Thyroid gland (tissue), 4 donors: Measurements from ENCODE around the gene WWC2.

Source experiments
- POLR2A ChIP-seq, 2 donors: fragments of 450-650 bp; IDR thresholded peaks; one replicate each; pipeline ENCODE4 v1.6.1; 2017; ENCODE audit warnings: antibody characterized with exemption in 2 of 2, mild to moderate bottlenecking in 2 of 2, moderate library complexity in 1 of 2
- TF ChIP-seq, protein P1 (sequence below), 6 experiments: fragments of 200-600 bp in 3 of 6; fragments of 450-650 bp in 3 of 6; sonication (generic) in 3 of 6; IDR thresholded peaks; one replicate each; pipeline ENCODE4 v1.5.1; 2016 to 2019; ENCODE audit warnings: antibody characterized with exemption in 6 of 6, mild to moderate bottlenecking in 2 of 6, inconsistent platforms in 1 of 6, moderate library complexity in 1 of 6

- TF ChIP-seq POLR2A (IDR thresholded peaks at IDR 0.05) = no peak
- TF ChIP-seq, protein P1, sequence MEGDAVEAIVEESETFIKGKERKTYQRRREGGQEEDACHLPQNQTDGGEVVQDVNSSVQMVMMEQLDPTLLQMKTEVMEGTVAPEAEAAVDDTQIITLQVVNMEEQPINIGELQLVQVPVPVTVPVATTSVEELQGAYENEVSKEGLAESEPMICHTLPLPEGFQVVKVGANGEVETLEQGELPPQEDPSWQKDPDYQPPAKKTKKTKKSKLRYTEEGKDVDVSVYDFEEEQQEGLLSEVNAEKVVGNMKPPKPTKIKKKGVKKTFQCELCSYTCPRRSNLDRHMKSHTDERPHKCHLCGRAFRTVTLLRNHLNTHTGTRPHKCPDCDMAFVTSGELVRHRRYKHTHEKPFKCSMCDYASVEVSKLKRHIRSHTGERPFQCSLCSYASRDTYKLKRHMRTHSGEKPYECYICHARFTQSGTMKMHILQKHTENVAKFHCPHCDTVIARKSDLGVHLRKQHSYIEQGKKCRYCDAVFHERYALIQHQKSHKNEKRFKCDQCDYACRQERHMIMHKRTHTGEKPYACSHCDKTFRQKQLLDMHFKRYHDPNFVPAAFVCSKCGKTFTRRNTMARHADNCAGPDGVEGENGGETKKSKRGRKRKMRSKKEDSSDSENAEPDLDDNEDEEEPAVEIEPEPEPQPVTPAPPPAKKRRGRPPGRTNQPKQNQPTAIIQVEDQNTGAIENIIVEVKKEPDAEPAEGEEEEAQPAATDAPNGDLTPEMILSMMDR (IDR thresholded peaks at IDR 0.05) = no peak
Observed at GRCh38 chr4:183100298-183100599, 1.2 kb downstream of the WWC2 start.
